Epithelial cell of esophagus (primary cell): ENCODE data around the gene ELMO1.

Source experiments
- DNase-seq: peaks from one replicate; pipeline ENCODE4 v3.0.0; 2010; ENCODE audit warnings: low read depth
- H3K4me3 ChIP-seq: 2 replicates; pipeline ENCODE4 v1.5.1; 2011; ENCODE audit warnings: mild to moderate bottlenecking, low read length, control low read depth
- TF ChIP-seq, protein P1 (sequence below): IDR thresholded peaks from 2 replicates; pipeline ENCODE4 v1.5.1; 2011; ENCODE audit warnings: low read depth, mild to moderate bottlenecking, low read length, control low read depth, inconsistent platforms; ENCODE audit not compliant: insufficient read depth; ENCODE audit errors: missing control alignments

Gene ELMO1

GRCh38 chr7:37269711-37270508, 178.8 kb downstream of the ELMO1 start:
- DNase-seq = no peak
- no peak overlapping the region for H3K4me3 ChIP-seq
- TF ChIP-seq, protein P1, sequence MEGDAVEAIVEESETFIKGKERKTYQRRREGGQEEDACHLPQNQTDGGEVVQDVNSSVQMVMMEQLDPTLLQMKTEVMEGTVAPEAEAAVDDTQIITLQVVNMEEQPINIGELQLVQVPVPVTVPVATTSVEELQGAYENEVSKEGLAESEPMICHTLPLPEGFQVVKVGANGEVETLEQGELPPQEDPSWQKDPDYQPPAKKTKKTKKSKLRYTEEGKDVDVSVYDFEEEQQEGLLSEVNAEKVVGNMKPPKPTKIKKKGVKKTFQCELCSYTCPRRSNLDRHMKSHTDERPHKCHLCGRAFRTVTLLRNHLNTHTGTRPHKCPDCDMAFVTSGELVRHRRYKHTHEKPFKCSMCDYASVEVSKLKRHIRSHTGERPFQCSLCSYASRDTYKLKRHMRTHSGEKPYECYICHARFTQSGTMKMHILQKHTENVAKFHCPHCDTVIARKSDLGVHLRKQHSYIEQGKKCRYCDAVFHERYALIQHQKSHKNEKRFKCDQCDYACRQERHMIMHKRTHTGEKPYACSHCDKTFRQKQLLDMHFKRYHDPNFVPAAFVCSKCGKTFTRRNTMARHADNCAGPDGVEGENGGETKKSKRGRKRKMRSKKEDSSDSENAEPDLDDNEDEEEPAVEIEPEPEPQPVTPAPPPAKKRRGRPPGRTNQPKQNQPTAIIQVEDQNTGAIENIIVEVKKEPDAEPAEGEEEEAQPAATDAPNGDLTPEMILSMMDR = no peak

GRCh38 chr7:37267251-37267650, 181.4 kb downstream of the ELMO1 start:
- no peak overlapping the region for H3K4me3 ChIP-seq
- DNase-seq = no peak
- TF ChIP-seq, protein P1 = no peak

- DNase-seq = no peak
- TF ChIP-seq, protein P1 = no peak
- no peak overlapping the region for H3K4me3 ChIP-seq
These were observed 182.8 kb downstream of the ELMO1 start for GRCh38 chr7:37265876-37266275.

GRCh38 chr7:37265006-37265405, 183.7 kb downstream of the ELMO1 start:
- no peak overlapping the region for H3K4me3 ChIP-seq
- no peak for DNase-seq
- TF ChIP-seq, protein P1 = no peak

DNA sequence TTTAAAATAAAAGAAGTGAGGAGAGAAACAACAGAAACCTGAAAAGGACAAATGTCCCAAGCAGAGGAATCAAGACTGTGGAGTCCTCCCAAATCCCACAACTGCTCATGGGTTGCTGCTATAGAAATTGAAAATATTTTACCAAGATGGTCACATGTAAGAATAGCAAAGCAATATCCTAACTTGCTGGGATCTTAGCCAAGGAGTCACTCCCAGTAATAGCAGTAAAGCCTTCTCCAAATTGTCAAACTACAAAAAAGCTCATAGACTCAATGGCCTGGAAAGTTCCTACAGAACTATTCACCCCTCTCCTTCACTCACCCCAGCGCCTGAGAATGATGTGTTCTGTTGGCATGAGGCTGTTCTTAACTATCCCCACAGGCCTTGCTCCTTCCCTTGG, 186.5 kb downstream of the ELMO1 start:
- no peak for DNase-seq
- TF ChIP-seq, protein P1 = no peak
- no peak overlapping the region for H3K4me3 ChIP-seq

DNA sequence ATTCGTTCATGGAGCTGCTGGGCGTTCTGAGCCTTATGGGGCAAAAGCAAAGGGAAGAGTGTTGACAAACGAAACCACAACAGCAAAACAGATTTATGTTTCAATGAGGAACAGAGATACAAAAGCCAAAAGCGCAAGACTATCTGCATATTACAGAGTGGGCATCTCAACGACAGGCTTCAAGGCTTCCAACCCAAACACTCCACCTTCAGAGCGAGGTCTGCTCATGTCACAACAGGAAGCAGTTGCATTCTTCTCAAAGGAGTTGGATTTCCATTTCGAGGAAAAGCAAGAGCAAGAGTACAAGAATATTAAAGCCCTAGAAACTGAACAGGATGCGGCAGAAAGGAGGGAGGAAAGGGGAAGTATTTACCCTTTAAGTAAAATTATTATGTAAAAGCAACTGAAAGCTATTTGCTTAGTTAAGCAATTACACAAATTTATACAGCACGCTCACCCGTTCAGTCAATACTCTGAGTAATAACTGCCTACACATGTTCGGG, 189.3 kb downstream of the ELMO1 start:
- TF ChIP-seq, protein P1 = no peak
- H3K4me3 ChIP-seq = no peak overlapping the region
- DNase-seq = no peak

DNA sequence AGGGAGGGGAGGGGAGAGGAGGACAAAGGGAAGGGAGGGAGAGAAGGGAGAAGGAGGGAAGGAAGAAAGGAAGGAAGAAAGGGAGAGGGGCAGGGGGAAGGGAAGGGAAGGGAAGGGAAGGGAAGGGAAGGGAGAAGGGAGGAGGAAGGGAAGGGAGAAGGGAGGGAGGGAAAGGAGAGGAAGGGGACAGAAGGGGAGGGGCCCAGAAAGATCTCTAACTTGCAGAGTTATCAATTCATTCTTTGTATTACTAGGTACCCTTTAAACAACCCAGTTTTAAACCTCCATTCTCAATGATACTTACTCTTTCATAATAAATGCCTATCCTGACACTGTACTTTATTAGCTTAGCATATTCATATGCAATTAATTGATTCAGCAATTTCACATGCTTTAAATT, 192.0 kb downstream of the ELMO1 start:
- H3K4me3 ChIP-seq = no peak overlapping the region
- DNase-seq = no peak
- TF ChIP-seq, protein P1 = no peak
